Measurements from ENCODE around the gene LGR6.

LGR6 gene

GRCh38 chr1:202264726-202265125 lies 71.1 kb downstream of the LGR6 start:
- no peak for DNase-seq

GRCh38 chr1:202266061-202266765 lies 72.6 kb downstream of the LGR6 start:
- no peak for DNase-seq

DNA sequence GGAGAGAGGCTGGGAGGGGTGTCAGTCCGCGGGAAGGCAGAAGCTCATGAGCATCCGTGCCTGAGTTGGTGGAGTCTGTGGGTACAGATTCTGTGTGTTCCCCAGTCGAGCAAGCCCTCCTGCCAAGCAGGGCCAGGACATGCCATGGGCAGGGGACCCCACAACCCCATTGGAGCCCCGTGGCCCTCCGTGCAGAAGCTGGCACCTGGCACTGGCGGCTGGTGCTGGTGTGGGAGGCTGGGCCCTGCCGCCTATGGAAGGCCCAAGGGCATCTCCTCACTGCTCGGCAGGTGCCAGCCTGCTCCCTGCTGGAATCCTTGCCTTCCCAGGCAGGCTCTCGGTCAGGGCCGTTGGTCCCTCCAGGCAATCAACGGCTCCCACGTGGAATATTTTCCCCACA lies 74.4 kb downstream of the LGR6 start:
- no peak for DNase-seq

GRCh38 chr1:202268817-202269216 lies 75.2 kb downstream of the LGR6 start:
- DNase-seq: no peak

- no peak for DNase-seq
Measured at GRCh38 chr1:202270871-202271326, 77.3 kb downstream of the LGR6 start.

DNA sequence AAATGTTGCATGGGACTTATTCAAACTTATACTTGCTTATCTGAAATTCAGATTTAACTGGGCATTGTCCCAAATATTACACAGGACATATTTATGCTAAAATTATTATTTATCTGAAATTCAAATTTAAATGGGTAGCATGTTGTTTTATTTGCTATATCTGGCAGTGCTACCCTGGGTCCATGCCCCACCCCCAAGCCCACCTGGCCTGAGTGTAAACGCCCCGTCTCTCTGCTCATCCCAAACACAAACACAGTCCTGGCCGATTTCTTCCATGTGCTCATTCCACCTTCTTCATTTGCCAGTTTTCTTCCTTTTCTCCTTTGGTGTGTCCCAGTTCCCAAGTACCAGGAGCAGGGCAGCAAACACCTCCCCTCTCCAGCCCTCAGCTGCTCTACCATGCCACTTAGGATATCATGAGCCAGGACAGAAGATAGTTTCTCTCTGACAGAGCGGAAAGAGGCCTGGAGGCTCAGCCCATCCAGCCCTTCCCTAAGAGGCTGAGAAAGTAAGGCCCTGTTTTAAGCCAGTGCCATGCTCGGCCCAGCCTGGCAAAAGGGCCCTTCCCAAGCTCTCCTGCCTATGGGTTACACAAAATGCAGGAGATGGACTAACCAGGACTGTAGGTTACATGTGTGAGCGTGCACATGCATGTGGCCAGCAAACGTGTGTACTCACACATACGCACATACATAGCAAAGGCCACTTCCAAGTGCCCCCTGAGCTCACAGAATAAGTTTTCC lies 78.7 kb downstream of the LGR6 start:
- DNase-seq: no peak

DNA sequence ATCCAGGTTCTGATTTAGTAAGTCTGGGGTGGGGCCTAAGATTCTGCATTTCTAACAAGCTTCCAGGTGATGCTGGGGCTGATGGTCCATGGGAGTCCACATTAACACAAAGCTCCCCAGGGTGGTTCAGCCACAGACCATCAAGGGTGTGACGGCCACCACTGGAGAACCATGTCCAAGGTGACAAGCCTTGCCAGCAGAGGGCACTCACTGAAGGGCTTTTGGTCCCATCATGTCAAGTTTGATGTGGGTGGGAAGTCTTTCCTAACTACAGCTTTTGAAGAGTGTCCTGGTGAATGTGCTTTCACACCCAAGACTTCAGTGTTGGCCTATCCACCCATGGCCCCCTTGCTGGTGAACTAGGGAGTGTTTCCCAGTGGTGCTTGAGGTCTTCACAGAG lies 81.0 kb downstream of the LGR6 start:
- DNase-seq: peak; percentile 59

- DNase-seq: no peak
Measured at GRCh38 chr1:202275061-202275770, 81.6 kb downstream of the LGR6 start.

DNA sequence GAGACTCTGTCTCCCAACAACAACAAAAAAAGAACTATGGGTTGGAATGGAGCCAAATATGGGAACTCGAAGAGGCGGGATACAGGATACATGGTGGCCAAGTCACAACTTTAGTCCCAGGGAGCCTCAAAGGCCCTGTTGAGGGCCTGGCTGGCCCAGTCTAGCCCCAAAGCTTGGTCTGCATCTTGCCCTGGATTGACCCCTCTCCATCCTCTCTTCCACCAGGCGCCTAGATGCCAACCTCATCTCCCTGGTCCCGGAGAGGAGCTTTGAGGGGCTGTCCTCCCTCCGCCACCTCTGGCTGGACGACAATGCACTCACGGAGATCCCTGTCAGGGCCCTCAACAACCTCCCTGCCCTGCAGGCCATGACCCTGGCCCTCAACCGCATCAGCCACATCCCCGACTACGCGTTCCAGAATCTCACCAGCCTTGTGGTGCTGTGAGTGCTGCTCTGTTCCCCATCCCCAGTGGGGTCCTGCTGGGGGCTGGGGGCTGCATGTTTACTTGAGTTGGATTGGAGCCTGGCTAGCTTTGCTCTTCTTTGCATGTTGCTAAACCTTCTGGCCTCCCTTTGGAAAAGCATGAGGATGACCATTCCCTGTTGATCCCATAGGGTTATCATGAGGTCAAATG lies 82.6 kb downstream of the LGR6 start:
- DNase-seq: no peak

- no peak for DNase-seq
Measured at GRCh38 chr1:202276920-202277319, 83.3 kb downstream of the LGR6 start.

DNA sequence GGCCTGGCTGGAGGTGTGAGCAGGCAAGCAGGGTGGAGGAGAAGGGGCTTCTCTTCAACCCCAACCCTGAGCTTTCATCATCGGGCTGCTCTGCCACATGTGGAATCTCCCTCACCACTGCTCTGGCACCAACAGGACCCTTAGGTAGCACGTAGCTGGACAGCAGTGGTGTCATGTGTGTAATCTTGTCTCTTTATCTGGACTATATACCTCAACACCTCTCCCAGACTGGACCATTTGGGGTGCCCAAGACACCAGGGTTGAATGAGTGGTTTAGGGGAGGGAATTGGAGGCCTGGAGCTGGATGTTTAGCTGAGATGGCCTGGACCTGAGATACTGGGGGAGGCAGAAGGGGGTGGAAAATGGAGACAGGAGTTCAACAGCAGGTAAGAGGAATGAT lies 85.2 kb downstream of the LGR6 start:
- DNase-seq: no peak

DNA sequence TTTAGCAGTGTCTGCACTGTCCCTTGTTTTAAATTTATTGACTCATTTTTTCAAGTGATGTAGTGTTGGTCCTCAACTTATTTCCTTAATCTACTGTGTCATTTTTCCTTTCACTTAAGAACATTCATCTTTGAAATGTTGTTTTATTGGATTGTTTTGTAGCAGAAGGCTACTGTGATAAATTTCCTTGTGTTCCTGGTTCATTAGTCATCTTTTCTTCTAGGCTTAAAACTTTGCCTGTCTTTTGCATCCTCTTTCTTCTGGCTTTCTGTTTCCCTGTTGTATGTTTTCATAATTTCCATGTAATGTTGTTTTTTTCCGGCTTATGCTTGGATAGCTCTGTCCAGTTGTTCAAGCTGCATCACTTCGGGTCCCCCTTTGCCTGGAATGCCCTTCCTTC lies 86.2 kb downstream of the LGR6 start:
- peak; percentile 71 for DNase-seq

DNA sequence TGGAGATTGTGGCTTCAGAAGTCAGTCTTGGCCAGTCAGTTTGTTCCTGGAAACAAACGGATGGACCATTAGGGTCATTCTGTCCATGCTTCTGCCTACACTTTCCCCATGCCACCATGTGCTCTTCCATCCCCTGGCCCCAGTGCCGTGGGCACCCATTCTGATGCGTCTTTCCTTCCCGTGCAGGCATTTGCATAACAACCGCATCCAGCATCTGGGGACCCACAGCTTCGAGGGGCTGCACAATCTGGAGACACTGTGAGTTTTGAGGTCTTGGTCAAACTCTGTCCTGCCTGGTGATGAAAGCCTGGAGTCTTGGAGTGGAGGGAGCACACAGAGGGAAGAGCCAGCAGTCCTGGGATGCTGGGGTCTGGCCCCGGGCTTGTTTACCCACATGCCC lies 87.0 kb downstream of the LGR6 start:
- no peak for DNase-seq

- DNase-seq: peak; percentile 93
Measured at GRCh38 chr1:202281316-202282024, 87.9 kb downstream of the LGR6 start.

- DNase-seq: no peak
Measured at GRCh38 chr1:202282025-202282371, 88.4 kb downstream of the LGR6 start.

DNA sequence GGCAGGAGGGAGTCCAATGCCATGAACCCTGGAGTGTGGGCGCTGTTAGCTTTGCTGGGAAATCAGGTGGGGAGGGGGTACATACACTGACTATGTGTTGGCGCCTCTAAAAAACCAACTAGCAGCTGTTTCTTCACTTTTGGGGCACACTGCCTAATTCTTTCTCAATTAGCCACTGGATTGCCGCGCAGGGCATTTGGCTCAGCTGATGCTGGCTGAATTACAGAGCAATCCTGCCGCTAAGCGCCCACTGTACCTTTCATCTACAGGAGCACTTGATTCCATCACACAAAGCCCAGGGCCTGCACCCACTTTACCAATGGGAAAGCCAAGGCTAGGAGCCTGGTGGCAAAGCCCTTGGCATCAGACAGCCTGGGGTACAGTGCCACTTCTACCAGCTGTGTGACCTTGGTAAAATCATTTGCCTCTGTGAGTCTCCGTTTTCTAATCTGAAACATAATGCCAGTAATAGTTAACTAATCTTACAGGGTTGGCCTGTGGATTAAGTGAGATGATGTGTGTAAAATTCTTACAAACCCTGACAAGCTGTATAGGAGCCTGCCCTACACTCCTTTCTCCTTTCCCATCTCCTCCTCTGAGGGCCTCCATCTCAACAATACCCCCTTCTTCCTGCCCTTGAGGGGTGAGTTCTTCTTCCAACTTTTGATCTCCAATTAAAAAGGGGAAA lies 89.1 kb downstream of the LGR6 start:
- DNase-seq: no peak

DNA sequence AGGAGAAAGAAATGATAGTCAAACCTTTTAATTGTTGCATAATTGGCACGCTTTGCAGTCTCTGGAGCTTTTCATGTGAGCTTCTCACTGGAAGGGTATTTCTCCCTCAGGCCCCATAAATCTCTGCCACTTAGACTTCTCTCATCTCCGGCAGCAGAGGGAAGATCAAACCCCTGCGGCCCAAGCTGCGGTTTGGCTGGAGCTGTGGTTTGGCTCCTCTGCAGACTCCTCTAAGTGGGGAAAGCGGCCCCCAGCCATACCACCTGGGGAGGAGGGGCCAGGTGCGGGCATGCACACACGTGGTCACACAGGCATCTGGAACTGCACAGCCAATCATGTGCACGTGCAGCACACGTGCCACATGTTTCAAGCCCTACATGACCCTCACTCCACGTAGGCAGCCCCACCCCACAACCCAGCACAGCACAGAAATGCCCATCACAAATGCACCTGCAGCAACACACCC lies 89.8 kb downstream of the LGR6 start:
- peak; percentile 83 for DNase-seq

DNA sequence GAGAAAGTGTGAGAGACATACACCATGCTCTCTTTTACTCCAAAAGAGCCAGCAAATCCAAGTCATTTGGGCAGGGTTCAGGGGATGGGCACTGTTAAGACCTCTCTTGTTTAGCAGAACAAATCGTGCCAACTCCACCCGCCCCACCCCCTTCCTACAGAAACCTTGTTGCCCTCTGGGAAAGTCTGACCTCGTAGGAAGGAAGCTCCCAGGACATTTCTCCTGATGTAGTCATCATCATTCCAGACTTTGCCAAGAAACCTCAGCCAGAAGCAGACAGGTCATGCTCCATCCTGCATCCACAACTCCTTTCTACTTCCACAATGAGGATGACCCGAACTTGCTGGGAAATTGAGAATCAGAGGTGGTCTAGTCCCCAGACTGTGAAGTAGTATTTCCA lies 90.4 kb downstream of the LGR6 start:
- DNase-seq: peak; percentile 90

DNA sequence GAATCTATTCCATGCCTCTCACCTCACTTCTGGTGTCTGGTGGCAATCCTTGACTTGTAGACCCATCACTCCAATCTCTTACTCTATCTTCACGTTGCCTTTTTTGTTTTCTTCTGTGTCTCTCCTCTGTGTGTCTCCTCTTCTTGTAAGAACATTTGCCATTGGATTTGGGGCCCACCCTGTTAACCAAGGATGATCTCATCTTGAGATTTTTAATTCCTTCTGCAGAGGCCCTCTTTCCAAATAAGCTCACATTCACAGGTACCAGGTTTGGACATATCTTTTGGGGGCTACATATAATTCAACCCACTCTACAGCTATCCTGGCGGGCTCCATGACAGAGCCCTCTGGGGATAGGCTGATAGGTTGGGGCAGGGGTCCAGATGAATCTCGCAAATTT lies 92.3 kb downstream of the LGR6 start:
- DNase-seq: no peak

DNA sequence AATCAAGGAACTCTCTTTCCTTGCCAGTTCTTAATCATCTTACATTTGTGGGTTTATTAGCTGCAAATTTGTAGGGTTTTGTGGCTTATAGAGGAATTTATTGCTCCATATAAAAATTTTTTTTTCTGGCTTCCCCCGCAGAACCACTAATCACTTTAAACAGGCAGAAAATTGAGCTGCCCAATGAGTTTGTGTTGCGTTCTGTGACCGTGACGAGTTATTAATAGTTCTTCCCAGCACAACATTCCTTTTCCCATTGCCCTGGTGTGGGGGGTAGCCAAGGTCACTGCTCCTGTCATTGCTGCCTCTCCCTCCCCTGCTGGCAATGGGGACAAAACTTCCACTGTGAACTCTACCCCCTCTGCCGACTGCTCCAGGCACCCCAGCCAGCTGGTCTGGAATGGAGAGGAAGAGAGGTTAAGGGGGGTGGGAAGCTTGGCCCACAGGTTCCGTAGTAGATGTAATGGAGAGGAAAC lies 93.1 kb downstream of the LGR6 start:
- peak; percentile 44 for DNase-seq

- DNase-seq: no peak
Measured at GRCh38 chr1:202287196-202287595, 93.6 kb downstream of the LGR6 start.

- no peak for DNase-seq
Measured at GRCh38 chr1:202288177-202288576, 94.6 kb downstream of the LGR6 start.

Measured in fibroblast of skin of back (primary cell).